ENCODE measurements around the gene ARHGAP31. TPM values are rescaled to one million over a fixed set of nuclear protein-coding genes. Genes with fewer than 3 reads are reported as not detected.

Gene ARHGAP31
- total RNA-seq, 2 experiments from 2014 or later, result 1.6 to 1.7 TPM

Other genes with a start within 250 kb of the ARHGAP31 start
- not detected for gene TEX55, start 148.2 kb upstream of the ARHGAP31 start, total RNA-seq
- gene UPK1B, start 120.8 kb upstream of the ARHGAP31 start, total RNA-seq, result not detected
- 10 to 100 TPM; 13.8 to 16.3 TPM for gene B4GALT4, start 53.5 kb upstream of the ARHGAP31 start, total RNA-seq
- gene TMEM39A, start 169.2 kb downstream of the ARHGAP31 start, total RNA-seq, result 10 to 100 TPM; 29.8 to 35.0 TPM
- gene POGLUT1, start 174.6 kb downstream of the ARHGAP31 start, total RNA-seq, result 10 to 100 TPM; 25.1 to 27.0 TPM
- 10 to 100 TPM; 72.9 to 76.0 TPM for gene TIMMDC1, start 204.2 kb downstream of the ARHGAP31 start, total RNA-seq

Measured in activated naive CD8-positive, alpha-beta T cell treated with anti-CD3 and anti-CD28 coated beads, Interleukin-2, amount 10 ng/mL, durations not matched to agents 7 days and 5 days (primary cell).